ENCODE data around the gene SPECC1. TPM values are rescaled to one million over a fixed set of nuclear protein-coding genes. Genes with fewer than 3 reads are reported as not detected.

SPECC1 gene
- total and polyA plus RNA-seq, 7 donors, result 10.9 to 98.3 (median 43.5) TPM

- TF ChIP-seq CTCF (IDR thresholded peaks at IDR 0.05) (no peak), POLR2AphosphoS5 (IDR thresholded peaks at IDR 0.05) (no peak), POLR2A (IDR thresholded peaks at IDR 0.05) (no peak), EP300 (IDR thresholded peaks at IDR 0.05) (no peak)
- Histone ChIP-seq H3K36me3 (no peaks in the 10 kb centered on the region), H3K27me3 (no peaks in the 10 kb centered on the region), H3K9me3 (no peaks in the 10 kb centered on the region), H3K4me1 (no peaks in the 10 kb centered on the region), H3K4me3 (no peak overlapping the region), H3K27ac (no peak overlapping the region)
- no peak for DNase-seq
- intact Hi-C loops (cut with DNase I), result no loop called here
- 50 to 71% methylated on average over 2 of the region's 2 CpGs for WGBS, 2 donors
Observed at GRCh38 chr17:20039037-20039436, 29.9 kb downstream of the SPECC1 start.

- no peak overlapping the region for H3K4me3 ChIP-seq
- TF ChIP-seq EP300 (IDR thresholded peaks at IDR 0.05), result no peak
- TF ChIP-seq POLR2AphosphoS5 (IDR thresholded peaks at IDR 0.05), result no peak
- TF ChIP-seq CTCF (IDR thresholded peaks at IDR 0.05), result no peak
- no peak for TF ChIP-seq POLR2A (IDR thresholded peaks at IDR 0.05)
- no peaks in the 10 kb centered on the region for H3K9me3 ChIP-seq
- intact Hi-C loops (cut with DNase I), result no loop called here
- no peaks in the 10 kb centered on the region for H3K4me1 ChIP-seq
- H3K27me3 ChIP-seq, result no peaks in the 10 kb centered on the region
- DNase-seq, result no peak
- H3K36me3 ChIP-seq, result no peaks in the 10 kb centered on the region
- H3K27ac ChIP-seq, result no peak overlapping the region
Observed at GRCh38 chr17:20040216-20040615, 31.1 kb downstream of the SPECC1 start.

DNA sequence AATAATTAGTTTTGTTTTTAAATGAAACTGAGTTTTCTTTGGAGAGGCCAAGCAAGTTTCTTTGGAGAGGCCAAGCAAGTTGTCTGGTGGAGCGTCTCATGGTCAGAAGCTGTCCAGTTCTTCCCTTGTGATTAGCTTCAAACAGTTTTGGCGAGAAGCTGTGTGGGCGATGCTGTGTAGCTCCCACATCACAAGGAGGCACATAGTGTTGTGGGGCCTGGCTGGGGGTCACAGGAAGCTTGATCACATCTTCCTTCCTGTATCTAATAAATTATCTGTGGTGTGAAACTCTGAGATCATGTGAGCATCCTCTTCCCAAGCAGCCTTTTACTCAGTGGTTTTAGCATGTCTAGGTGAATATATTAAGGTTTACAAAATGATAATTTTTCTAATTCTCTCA lies 33.9 kb downstream of the SPECC1 start:
- Histone ChIP-seq H3K4me1 (no peaks in the 10 kb centered on the region), H3K9me3 (no peaks in the 10 kb centered on the region), H3K27ac (no peak overlapping the region), H3K36me3 (no peaks in the 10 kb centered on the region), H3K27me3 (no peaks in the 10 kb centered on the region), H3K4me3 (no peak overlapping the region)
- intact Hi-C loops (cut with DNase I), result no loop called here
- 64 to 89% methylated on average over 3 of the region's 3 CpGs for WGBS, 2 donors
- DNase-seq, result no peak
- TF ChIP-seq EP300 (IDR thresholded peaks at IDR 0.05), result no peak
- TF ChIP-seq POLR2A (IDR thresholded peaks at IDR 0.05), result no peak
- no peak for TF ChIP-seq POLR2AphosphoS5 (IDR thresholded peaks at IDR 0.05)
- TF ChIP-seq CTCF (IDR thresholded peaks at IDR 0.05), result no peak

GRCh38 chr17:20045476-20045875 lies 36.3 kb downstream of the SPECC1 start:
- Histone ChIP-seq H3K4me1 (no peaks in the 10 kb centered on the region), H3K4me3 (no peak overlapping the region), H3K27me3 (no peaks in the 10 kb centered on the region), H3K36me3 (no peaks in the 10 kb centered on the region), H3K9me3 (no peaks in the 10 kb centered on the region), H3K27ac (no peak overlapping the region)
- TF ChIP-seq POLR2AphosphoS5 (IDR thresholded peaks at IDR 0.05) (no peak), CTCF (IDR thresholded peaks at IDR 0.05) (no peak), POLR2A (IDR thresholded peaks at IDR 0.05) (no peak)
- DNase-seq, result no peak
- 31 to 62% methylated on average over 1 of the region's 1 CpG for WGBS, 2 donors
- intact Hi-C loops (cut with DNase I), result no loop called here

DNA sequence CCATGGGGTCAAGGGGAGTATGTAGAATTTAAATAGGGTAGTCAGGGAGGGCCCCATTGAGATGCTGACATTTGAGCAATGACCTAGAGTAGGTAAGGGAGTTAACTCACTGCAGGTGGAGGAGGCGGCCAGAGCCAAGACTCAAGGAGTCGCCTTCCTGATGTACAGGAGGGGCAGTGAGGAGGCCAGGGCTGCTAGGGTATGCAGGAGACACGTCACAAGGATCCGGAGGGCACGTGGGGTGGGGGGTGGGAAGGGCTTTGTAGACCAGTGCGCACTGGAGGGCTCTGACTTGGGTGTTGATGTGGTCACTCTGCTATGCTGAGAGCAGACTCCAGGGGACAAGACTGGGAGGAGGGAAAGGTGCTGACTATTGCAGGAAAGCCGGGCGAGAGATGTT lies 37.5 kb downstream of the SPECC1 start:
- H3K27me3 ChIP-seq, result no peaks in the 10 kb centered on the region
- 77 to 86% methylated on average over 8 of the region's 8 CpGs for WGBS, 2 donors
- no peak overlapping the region for H3K4me3 ChIP-seq
- no peak for DNase-seq
- no peaks in the 10 kb centered on the region for H3K9me3 ChIP-seq
- no peak overlapping the region for H3K27ac ChIP-seq
- no peak for TF ChIP-seq POLR2AphosphoS5 (IDR thresholded peaks at IDR 0.05)
- no peak for TF ChIP-seq CTCF (IDR thresholded peaks at IDR 0.05)
- no peak for TF ChIP-seq POLR2A (IDR thresholded peaks at IDR 0.05)
- no peak for TF ChIP-seq EP300 (IDR thresholded peaks at IDR 0.05)
- no peaks in the 10 kb centered on the region for H3K4me1 ChIP-seq
- intact Hi-C loops (cut with DNase I), result no loop called here
- H3K36me3 ChIP-seq, result no peaks in the 10 kb centered on the region

Measured in sigmoid colon (tissue), 7 donors.